ENCODE data around the gene ACAP1.

DNA sequence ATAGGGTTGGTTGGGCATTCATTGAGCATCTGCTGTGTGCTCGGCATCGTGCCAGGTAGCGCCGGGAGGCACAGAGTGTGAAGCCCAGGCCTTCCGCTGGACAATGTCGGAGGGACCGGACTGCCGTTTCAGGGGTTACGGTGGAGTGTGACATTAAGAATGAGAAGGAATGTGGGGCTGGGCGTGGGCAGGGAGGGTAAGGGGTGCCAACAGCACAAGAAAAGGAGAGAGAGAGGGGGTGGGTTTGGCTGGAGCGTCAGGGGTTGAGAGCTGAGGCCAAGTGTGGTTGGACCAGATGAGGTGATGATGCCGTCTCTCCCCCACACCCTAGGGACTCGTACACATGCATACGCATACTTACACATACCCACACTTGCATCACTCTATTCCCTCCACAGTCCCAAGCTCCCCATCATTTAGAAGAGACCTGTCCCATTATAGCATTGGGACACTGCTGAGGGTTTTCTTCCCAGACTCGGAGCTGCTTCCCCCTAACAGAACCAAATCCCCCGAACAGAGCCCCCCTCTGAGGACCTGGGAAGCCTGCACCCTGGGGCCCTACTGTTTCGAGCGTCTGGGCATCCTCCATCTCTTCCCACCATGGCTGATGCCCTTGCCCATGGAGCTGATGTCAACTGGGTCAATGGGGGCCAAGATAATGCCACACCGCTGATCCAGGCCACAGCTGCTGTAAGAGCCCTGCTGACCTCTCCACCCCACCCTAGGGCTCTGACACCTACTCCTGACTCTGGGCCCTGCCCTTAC lies 12.3 kb downstream of the ACAP1 start:
- TF ChIP-seq, protein P1, sequence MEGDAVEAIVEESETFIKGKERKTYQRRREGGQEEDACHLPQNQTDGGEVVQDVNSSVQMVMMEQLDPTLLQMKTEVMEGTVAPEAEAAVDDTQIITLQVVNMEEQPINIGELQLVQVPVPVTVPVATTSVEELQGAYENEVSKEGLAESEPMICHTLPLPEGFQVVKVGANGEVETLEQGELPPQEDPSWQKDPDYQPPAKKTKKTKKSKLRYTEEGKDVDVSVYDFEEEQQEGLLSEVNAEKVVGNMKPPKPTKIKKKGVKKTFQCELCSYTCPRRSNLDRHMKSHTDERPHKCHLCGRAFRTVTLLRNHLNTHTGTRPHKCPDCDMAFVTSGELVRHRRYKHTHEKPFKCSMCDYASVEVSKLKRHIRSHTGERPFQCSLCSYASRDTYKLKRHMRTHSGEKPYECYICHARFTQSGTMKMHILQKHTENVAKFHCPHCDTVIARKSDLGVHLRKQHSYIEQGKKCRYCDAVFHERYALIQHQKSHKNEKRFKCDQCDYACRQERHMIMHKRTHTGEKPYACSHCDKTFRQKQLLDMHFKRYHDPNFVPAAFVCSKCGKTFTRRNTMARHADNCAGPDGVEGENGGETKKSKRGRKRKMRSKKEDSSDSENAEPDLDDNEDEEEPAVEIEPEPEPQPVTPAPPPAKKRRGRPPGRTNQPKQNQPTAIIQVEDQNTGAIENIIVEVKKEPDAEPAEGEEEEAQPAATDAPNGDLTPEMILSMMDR (IDR thresholded peaks at IDR 0.05) = no peak
- TF ChIP-seq POLR2A (IDR thresholded peaks at IDR 0.05) = no peak
- TF ChIP-seq POLR2AphosphoS5 (IDR thresholded peaks at IDR 0.05) = no peak
